Measurements from ENCODE around the gene MBD5.

DNA sequence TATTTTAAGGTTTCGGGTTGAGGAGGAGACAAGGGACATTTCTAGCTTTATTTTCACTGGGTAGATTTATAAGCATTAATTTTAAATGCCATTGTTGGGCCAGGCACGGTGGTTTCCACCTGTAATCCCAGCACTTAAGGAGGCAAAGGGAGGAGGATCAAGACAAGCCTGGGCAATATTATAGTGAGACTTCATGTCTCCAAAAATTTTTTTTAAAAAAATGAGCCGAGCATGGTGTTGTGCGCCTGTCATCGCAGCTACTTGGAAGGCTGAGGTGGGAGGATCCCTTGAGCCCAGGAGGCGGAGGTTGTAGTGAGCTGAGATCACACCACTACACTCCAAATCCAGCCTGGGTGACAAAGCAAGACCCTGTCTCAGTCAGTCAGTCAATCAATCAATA, 45.0 kb downstream of the MBD5 start:
- TF ChIP-seq EGR1 (IDR thresholded peaks at IDR 0.05) (no peak), FOXM1 (IDR thresholded peaks at IDR 0.05; ENCODE audit: borderline replicate concordance, low read depth) (no peak), CEBPB (IDR thresholded peaks at IDR 0.05) (no peak), RAD21 (IDR thresholded peaks at IDR 0.05; ENCODE audit: low read depth) (no peak)
- TF ChIP-seq, protein P1, sequence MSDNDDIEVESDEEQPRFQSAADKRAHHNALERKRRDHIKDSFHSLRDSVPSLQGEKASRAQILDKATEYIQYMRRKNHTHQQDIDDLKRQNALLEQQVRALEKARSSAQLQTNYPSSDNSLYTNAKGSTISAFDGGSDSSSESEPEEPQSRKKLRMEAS (IDR thresholded peaks at IDR 0.05) = no peak
- TF ChIP-seq, protein P2, sequence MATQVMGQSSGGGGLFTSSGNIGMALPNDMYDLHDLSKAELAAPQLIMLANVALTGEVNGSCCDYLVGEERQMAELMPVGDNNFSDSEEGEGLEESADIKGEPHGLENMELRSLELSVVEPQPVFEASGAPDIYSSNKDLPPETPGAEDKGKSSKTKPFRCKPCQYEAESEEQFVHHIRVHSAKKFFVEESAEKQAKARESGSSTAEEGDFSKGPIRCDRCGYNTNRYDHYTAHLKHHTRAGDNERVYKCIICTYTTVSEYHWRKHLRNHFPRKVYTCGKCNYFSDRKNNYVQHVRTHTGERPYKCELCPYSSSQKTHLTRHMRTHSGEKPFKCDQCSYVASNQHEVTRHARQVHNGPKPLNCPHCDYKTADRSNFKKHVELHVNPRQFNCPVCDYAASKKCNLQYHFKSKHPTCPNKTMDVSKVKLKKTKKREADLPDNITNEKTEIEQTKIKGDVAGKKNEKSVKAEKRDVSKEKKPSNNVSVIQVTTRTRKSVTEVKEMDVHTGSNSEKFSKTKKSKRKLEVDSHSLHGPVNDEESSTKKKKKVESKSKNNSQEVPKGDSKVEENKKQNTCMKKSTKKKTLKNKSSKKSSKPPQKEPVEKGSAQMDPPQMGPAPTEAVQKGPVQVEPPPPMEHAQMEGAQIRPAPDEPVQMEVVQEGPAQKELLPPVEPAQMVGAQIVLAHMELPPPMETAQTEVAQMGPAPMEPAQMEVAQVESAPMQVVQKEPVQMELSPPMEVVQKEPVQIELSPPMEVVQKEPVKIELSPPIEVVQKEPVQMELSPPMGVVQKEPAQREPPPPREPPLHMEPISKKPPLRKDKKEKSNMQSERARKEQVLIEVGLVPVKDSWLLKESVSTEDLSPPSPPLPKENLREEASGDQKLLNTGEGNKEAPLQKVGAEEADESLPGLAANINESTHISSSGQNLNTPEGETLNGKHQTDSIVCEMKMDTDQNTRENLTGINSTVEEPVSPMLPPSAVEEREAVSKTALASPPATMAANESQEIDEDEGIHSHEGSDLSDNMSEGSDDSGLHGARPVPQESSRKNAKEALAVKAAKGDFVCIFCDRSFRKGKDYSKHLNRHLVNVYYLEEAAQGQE (IDR thresholded peaks at IDR 0.05; ENCODE audit: low read depth) = no peak
